CD4-positive, CD25-positive, alpha-beta regulatory T cell (primary cell): Measurements from ENCODE around the gene POLR3K. TPM values are rescaled to one million over a fixed set of nuclear protein-coding genes. Genes with fewer than 3 reads are reported as not detected.

ENCODE experiments used
- ATAC-seq, 2 donors: fragments of 150-1000 bp; cut with Tn5 transposase; one replicate each; pipeline ENCODE4 v1.10.0; 2021; ENCODE audit warnings: low read depth in 2 of 2, moderate number of reproducible peaks in 2 of 2, moderate library complexity in 1 of 2
- DNase-seq, 3 donors: peaks; one replicate each; pipeline versions ENCODE4 v3.0.0 to v3.0.0-alpha.2; 2012 to 2022; ENCODE audit warnings: mixed read lengths in 1 of 3
- H3K27ac ChIP-seq: one replicate; pipeline ENCODE4 v1.7.0; 2013; ENCODE audit warnings: mild to moderate bottlenecking, low read length; ENCODE audit not compliant: insufficient read depth, poor library complexity, severe bottlenecking
- H3K27me3 ChIP-seq: one replicate; pipeline ENCODE4 v1.7.0; 2013; ENCODE audit warnings: low read length; ENCODE audit not compliant: control insufficient read depth, insufficient read depth
- H3K36me3 ChIP-seq: one replicate; pipeline ENCODE4 v1.7.0; 2013; ENCODE audit warnings: mild to moderate bottlenecking, low read length, moderate library complexity; ENCODE audit not compliant: control insufficient read depth, insufficient read depth
- H3K4me1 ChIP-seq: 2 replicates; pipeline ENCODE4 v1.7.0; 2013; ENCODE audit warnings: mild to moderate bottlenecking, low read length; ENCODE audit not compliant: insufficient read depth, control insufficient read depth, poor library complexity, severe bottlenecking
- H3K4me3 ChIP-seq: one replicate; pipeline ENCODE4 v1.7.0; 2013; ENCODE audit warnings: low read depth, mild to moderate bottlenecking, low read length, moderate library complexity
- H3K9me3 ChIP-seq, 2 experiments: 1 replicate in 1 of 2; 2 replicates in 1 of 2; pipeline ENCODE4 v1.7.0; 2013; ENCODE audit warnings: low read length in 2 of 2, mild to moderate bottlenecking in 1 of 2, moderate library complexity in 1 of 2; ENCODE audit not compliant: control insufficient read depth in 2 of 2
- H3K27ac Mint-ChIP-seq, 3 donors: one replicate each; pipeline ENCODE4 v1.8.0; 2020 to 2022; ENCODE audit warnings: mild to moderate bottlenecking in 3 of 3, mixed read lengths in 3 of 3, moderate library complexity in 2 of 3
- H3K27me3 Mint-ChIP-seq: one replicate; pipeline ENCODE4 v1.8.0; 2022; ENCODE audit warnings: mild to moderate bottlenecking, mixed read lengths
- H3K36me3 Mint-ChIP-seq: one replicate; pipeline ENCODE4 v1.8.0; 2020; ENCODE audit warnings: mixed read lengths
- H3K4me1 Mint-ChIP-seq, 4 donors: one replicate each; pipeline ENCODE4 v1.8.0; 2020 to 2022; ENCODE audit warnings: mixed read lengths in 4 of 4, mild to moderate bottlenecking in 1 of 4
- H3K4me3 Mint-ChIP-seq, 4 donors: one replicate each; pipeline ENCODE4 v1.8.0; 2020 to 2022; ENCODE audit warnings: mild to moderate bottlenecking in 4 of 4, mixed read lengths in 4 of 4, moderate library complexity in 3 of 4
- H3K9me3 Mint-ChIP-seq, 7 donors: one replicate each; pipeline ENCODE4 v1.8.0; 2020 to 2022; ENCODE audit warnings: mixed read lengths in 7 of 7, mild to moderate bottlenecking in 3 of 7, moderate library complexity in 2 of 7
- polyA plus RNA-seq, 4 donors: library from polyadenylated mRNA; unstranded; fragments of 300-500 nt; fragmentation: Illumina TruSeq; gene quantifications; one replicate each; pipeline ENCODE4 v1.2.3, GENCODE V29; 2021
- total RNA-seq: library from RNA; stranded (reverse); gene quantifications from one replicate; pipeline ENCODE4 v1.2.3, GENCODE V29; 2022

Gene POLR3K
- total and polyA plus RNA-seq, 5 donors from 2014 or later: 12.7 to 50.4 (median 47.3) TPM

GRCh38 chr16:71540-72401 lies 18.4 kb upstream of the POLR3K start:
- Histone ChIP-seq H3K27ac (no peak overlapping the region), H3K27me3 (peaks cover 13% of the 10 kb centered on the region), H3K4me1 (peaks cover 14% of the 10 kb centered on the region), H3K9me3 (no peaks in the 10 kb centered on the region), H3K36me3 (no peaks in the 10 kb centered on the region), H3K4me3 (no peak overlapping the region)
- peaks cover 31% of the 10 kb centered on the region for H3K27me3 Mint-ChIP-seq
- no peaks in the 10 kb centered on the region for H3K36me3 Mint-ChIP-seq
- DNase-seq (no peak), ATAC-seq (no peak)
- peaks cover 0 to 16% (median 5%) of the 10 kb centered on the region in 4 donors for H3K4me1 Mint-ChIP-seq
- H3K27ac Mint-ChIP-seq: no peak overlapping the region
- H3K9me3 Mint-ChIP-seq: peaks cover 0 to 2% (median 0%) of the 10 kb centered on the region in 7 donors
- no peak overlapping the region for H3K4me3 Mint-ChIP-seq

- H3K27ac Mint-ChIP-seq: no peak overlapping the region
- H3K4me3 ChIP-seq: no peak overlapping the region
- H3K4me3 Mint-ChIP-seq: no peak overlapping the region
- peaks cover 8% of the 10 kb centered on the region for H3K4me1 ChIP-seq
- no peaks in the 10 kb centered on the region for H3K36me3 ChIP-seq
- peaks cover 13% of the 10 kb centered on the region for H3K27me3 ChIP-seq
- no peaks in the 10 kb centered on the region for H3K9me3 ChIP-seq
- no peak for ATAC-seq
- H3K27ac ChIP-seq: no peak overlapping the region
- peaks cover 0 to 2% (median 0%) of the 10 kb centered on the region in 7 donors for H3K9me3 Mint-ChIP-seq
- peaks cover 31% of the 10 kb centered on the region for H3K27me3 Mint-ChIP-seq
- DNase-seq: no peak
- no peaks in the 10 kb centered on the region for H3K36me3 Mint-ChIP-seq
- H3K4me1 Mint-ChIP-seq: peaks cover 0 to 10% (median 1%) of the 10 kb centered on the region in 4 donors
Measured at GRCh38 chr16:71210-71539, 17.8 kb upstream of the POLR3K start.

GRCh38 chr16:69181-69580 lies 15.8 kb upstream of the POLR3K start:
- peaks cover 5% of the 10 kb centered on the region for H3K4me1 ChIP-seq
- no peak overlapping the region for H3K27ac ChIP-seq
- H3K36me3 ChIP-seq: no peaks in the 10 kb centered on the region
- H3K4me3 ChIP-seq: no peak overlapping the region
- peaks cover 13% of the 10 kb centered on the region for H3K27me3 ChIP-seq
- no peaks in the 10 kb centered on the region for H3K9me3 ChIP-seq
- no peak overlapping the region for H3K4me3 Mint-ChIP-seq
- ATAC-seq (no peak), DNase-seq (no peak)
- H3K36me3 Mint-ChIP-seq: no peaks in the 10 kb centered on the region
- H3K27me3 Mint-ChIP-seq: peaks cover 34% of the 10 kb centered on the region
- H3K27ac Mint-ChIP-seq: no peak overlapping the region
- H3K9me3 Mint-ChIP-seq: peaks cover 0 to 2% (median 0%) of the 10 kb centered on the region in 7 donors
- H3K4me1 Mint-ChIP-seq: peaks cover 0 to 7% (median 6%) of the 10 kb centered on the region in 4 donors

DNA sequence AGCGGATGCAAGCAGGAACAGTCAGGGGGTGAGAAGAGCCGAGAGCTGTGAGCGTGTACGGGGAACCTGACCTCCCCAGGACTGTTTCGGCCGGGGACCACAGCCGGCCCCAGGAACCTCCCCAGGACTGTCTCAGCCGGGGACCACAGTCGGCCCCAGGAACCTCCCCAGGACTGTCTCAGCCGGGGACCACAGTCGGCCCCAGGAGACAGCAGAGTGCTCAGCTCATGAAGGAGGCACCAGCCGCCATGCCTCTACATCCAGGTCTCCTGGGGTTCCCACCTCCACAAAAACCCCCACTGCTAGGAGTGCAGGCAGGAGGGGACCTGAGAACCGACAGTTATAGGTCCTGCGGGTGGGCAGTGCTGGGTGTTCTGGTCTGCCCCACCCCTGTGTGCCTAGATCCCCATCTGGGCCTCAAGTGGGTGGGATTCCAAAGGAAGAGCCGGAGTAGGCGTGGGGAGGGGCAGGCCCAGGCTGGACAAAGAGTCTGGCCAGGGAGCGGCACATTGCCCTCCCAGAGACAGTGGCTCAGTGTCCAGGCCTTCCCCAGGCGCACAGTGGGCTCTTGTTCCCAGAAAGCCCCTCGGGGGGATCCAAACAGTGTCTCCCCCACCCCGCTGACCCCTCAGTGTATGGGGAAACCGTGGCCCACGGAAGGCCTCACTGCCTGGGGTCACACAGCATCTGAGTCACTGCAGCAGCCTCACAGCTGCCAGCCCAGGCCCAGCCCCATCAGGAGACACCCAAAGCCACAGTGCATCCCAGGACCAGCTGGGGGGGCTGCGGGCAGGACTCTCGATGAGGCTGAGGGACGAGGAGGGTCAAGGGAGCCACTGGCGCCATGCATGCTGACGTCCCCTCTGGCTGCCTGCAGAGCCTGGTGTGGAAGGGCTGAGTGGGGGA lies 14.7 kb upstream of the POLR3K start:
- no peaks in the 10 kb centered on the region for H3K9me3 ChIP-seq
- peaks cover 5% of the 10 kb centered on the region for H3K4me1 ChIP-seq
- Mint-ChIP-seq H3K4me1 (peaks cover 0 to 7% (median 6%) of the 10 kb centered on the region in 4 donors), H3K27me3 (peaks cover 32% of the 10 kb centered on the region), H3K27ac (no peak overlapping the region), H3K4me3 (no peak overlapping the region), H3K36me3 (no peaks in the 10 kb centered on the region), H3K9me3 (peaks cover 0 to 2% (median 0%) of the 10 kb centered on the region in 7 donors)
- no peaks in the 10 kb centered on the region for H3K36me3 ChIP-seq
- ATAC-seq (no peak), DNase-seq (no peak)
- peaks cover 9% of the 10 kb centered on the region for H3K27me3 ChIP-seq
- H3K4me3 ChIP-seq: no peak overlapping the region
- no peak overlapping the region for H3K27ac ChIP-seq

DNA sequence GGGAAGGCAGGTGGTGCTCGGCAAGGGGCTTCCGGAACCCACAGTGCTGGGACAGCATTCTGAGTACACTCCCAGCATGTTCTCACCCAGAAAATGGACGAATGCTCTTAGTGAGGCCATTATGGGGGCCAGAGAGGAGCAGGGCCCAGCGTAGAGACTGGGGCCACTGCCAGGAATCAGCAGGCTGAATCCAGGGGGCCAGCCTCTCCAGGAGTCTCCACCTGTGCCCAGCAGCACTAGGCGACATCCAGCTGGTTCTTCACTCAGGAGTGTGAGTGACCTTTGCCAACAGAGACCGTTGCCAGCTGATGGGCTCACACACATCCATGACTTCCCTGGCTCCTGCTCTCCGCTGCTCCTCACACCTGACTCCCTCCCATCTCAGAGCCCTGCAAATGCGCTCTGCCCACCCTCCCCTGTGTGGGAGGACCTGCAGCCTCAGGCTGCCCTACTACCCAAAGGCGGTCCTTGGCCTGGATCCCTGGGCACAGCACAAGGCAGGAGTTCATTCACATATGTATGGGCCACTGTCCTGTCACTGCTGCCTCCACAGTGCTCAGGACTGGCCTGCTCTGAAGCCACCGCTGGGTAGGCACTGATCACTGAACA lies 13.9 kb upstream of the POLR3K start:
- no peaks in the 10 kb centered on the region for H3K4me1 ChIP-seq
- Mint-ChIP-seq H3K4me1 (peaks cover 0 to 6% (median 3%) of the 10 kb centered on the region in 4 donors), H3K27me3 (peaks cover 27% of the 10 kb centered on the region), H3K27ac (no peak overlapping the region), H3K4me3 (no peak overlapping the region), H3K9me3 (peaks cover 0 to 2% (median 0%) of the 10 kb centered on the region in 7 donors), H3K36me3 (no peaks in the 10 kb centered on the region)
- H3K27ac ChIP-seq: no peak overlapping the region
- H3K4me3 ChIP-seq: no peak overlapping the region
- DNase-seq: no peak
- ATAC-seq: no peak
- no peaks in the 10 kb centered on the region for H3K36me3 ChIP-seq
- H3K9me3 ChIP-seq: no peaks in the 10 kb centered on the region
- H3K27me3 ChIP-seq: peaks cover 5% of the 10 kb centered on the region

DNA sequence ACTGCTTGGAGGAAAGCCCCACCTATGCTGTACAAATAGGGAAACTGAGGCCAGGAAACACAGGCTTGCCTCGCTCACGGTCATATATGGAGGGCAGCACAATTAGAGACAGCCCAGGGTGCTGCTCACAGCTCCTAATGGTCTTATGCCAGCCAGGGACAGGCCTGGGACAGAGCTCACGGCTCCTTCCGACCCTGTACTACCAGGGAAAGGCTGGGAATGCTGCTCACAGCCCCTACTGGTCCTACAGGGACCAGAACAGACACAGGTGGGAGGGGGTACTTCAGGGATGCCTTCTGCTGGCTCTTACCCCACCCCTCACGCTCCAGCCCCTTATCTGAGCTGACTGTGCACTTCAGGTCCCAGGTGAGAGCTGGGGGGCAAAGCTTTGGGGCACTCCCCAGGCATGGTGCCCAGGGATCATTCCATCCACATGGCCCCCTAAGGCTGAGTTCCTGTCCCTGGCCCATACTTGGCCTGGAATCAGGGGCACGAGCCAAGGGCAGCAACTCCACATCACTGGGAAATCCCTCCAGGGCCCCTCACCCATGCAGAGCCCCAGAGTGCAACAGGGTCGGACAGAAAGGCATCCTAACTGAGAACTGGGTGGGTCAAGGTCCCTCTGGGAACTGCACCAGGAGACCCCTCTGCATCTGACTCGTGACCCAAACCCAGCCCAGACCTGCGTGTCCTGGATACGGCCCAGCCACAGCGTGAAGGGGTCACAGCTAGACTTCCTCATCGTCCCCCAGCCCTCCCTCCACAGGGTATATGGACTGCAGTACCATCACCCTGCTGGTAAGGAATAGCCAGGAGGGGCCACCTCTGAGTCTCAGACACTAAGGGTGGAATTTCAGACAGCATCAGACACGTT lies 13.1 kb upstream of the POLR3K start:
- Mint-ChIP-seq H3K27ac (no peak overlapping the region), H3K4me3 (no peak overlapping the region), H3K36me3 (no peaks in the 10 kb centered on the region), H3K27me3 (peaks cover 26% of the 10 kb centered on the region), H3K4me1 (peaks cover 0 to 6% (median 3%) of the 10 kb centered on the region in 4 donors), H3K9me3 (peaks cover 0 to 2% (median 0%) of the 10 kb centered on the region in 7 donors)
- Histone ChIP-seq H3K27ac (no peak overlapping the region), H3K36me3 (no peaks in the 10 kb centered on the region), H3K4me3 (no peak overlapping the region), H3K9me3 (no peaks in the 10 kb centered on the region), H3K27me3 (peaks cover 5% of the 10 kb centered on the region), H3K4me1 (no peaks in the 10 kb centered on the region)
- ATAC-seq (no peak), DNase-seq (no peak)

DNA sequence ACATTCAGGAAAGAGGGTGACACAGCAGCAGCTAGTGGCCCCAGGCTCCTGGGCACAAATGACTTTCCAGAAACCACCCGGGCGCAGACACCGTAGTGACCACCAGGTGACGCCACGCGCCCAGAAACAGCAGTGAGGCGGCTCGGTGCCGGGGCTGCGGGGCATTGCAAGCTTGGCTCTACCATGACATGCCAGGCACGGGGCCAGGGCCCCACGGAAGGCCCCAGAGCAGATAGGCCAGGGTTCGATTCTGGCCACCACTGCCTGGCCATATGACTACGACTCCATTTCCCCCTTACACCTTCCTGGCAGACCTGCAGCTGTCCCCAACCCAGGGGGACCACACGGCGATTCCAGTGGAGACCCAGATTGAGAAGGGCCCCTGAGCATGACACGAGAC lies 12.3 kb upstream of the POLR3K start:
- Mint-ChIP-seq H3K36me3 (no peaks in the 10 kb centered on the region), H3K27ac (no peak overlapping the region), H3K4me3 (no peak overlapping the region), H3K4me1 (peaks cover 0 to 6% (median 3%) of the 10 kb centered on the region in 4 donors), H3K27me3 (peaks cover 22% of the 10 kb centered on the region), H3K9me3 (peaks cover 0 to 2% (median 0%) of the 10 kb centered on the region in 7 donors)
- DNase-seq (peak; percentile 66 to 82 (median 79)), ATAC-seq (peak; percentile 81 to 84)
- H3K4me3 ChIP-seq: no peak overlapping the region
- H3K36me3 ChIP-seq: no peaks in the 10 kb centered on the region
- no peak overlapping the region for H3K27ac ChIP-seq
- peaks cover 5% of the 10 kb centered on the region for H3K27me3 ChIP-seq
- no peaks in the 10 kb centered on the region for H3K9me3 ChIP-seq
- H3K4me1 ChIP-seq: no peaks in the 10 kb centered on the region
